Keratinocyte (primary cell): ENCODE measurements around the gene GPR62. TPM values are rescaled to one million over a fixed set of nuclear protein-coding genes. Genes with fewer than 3 reads are reported as not detected.
A peak's percentile ranks its signal among the peaks of the same experiment; 100 is the strongest.
"Not testable (repeated sequence)": the region's sequence is repeated elsewhere in the genome, so short reads cannot be mapped to it uniquely, and the experiment has no call there.

Source experiments
- DNase-seq: peaks from one replicate; pipeline ENCODE4 v3.0.0-alpha.2; 2011; ENCODE audit warnings: low read depth, missing footprints, low spot score
- FAIRE-seq: peaks from 2 replicates; lab custom pipeline; 2011; peaks lifted over from hg19 to GRCh38; lab: Jason Lieb, UNC
- H2AFZ ChIP-seq: 2 replicates; pipeline ENCODE4 v1.6.0; 2012; ENCODE audit warnings: low read length, control low read depth, inconsistent platforms; ENCODE audit not compliant: control insufficient read depth
- H3K27ac ChIP-seq: 2 replicates; pipeline ENCODE4 v1.5.1; 2011; ENCODE audit warnings: low read length; ENCODE audit not compliant: control insufficient read depth, insufficient read depth
- H3K27me3 ChIP-seq: 3 replicates; pipeline ENCODE4 v1.6.0; 2011; ENCODE audit warnings: low read length; ENCODE audit not compliant: control insufficient read depth, insufficient read depth; ENCODE audit errors: extremely low read depth
- H3K36me3 ChIP-seq, 2 experiments: 2 replicates in 1 of 2; 3 replicates in 1 of 2; pipeline ENCODE4 v1.5.1; 2011; ENCODE audit warnings: low read length in 2 of 2, mild to moderate bottlenecking in 1 of 2; ENCODE audit not compliant: control insufficient read depth in 2 of 2, insufficient read depth in 2 of 2; ENCODE audit errors: extremely low read depth in 1 of 2
- H3K4me1 ChIP-seq: 3 replicates; pipeline ENCODE4 v1.5.1; 2011; ENCODE audit warnings: low read length; ENCODE audit not compliant: control insufficient read depth, insufficient read depth; ENCODE audit errors: extremely low read depth
- H3K4me2 ChIP-seq: 3 replicates; pipeline ENCODE4 v1.6.0; 2011; ENCODE audit warnings: low read depth, low read length; ENCODE audit not compliant: control insufficient read depth, insufficient read depth; ENCODE audit errors: extremely low read depth
- H3K4me3 ChIP-seq, 3 experiments: fragments of 200-600 bp in 1 of 3; sonication (generic) in 1 of 3; 2 replicates in 2 of 3; 3 replicates in 1 of 3; pipeline ENCODE4 v1.5.1; 2011 to 2016; ENCODE audit warnings: low read length in 3 of 3, mild to moderate bottlenecking in 3 of 3, control low read depth in 2 of 3, inconsistent platforms in 1 of 3, low read depth in 1 of 3, mixed read lengths in 1 of 3, mixed run types in 1 of 3, moderate library complexity in 1 of 3; ENCODE audit not compliant: control insufficient read depth in 2 of 3, insufficient read depth in 2 of 3; ENCODE audit errors: extremely low read depth in 1 of 3
- H3K79me2 ChIP-seq: 2 replicates; pipeline ENCODE4 v1.6.0; 2012; ENCODE audit warnings: low read length; ENCODE audit not compliant: control insufficient read depth, insufficient read depth
- H3K9ac ChIP-seq: 3 replicates; pipeline ENCODE4 v1.6.0; 2011; ENCODE audit warnings: low read length; ENCODE audit not compliant: control insufficient read depth, insufficient read depth; ENCODE audit errors: extremely low read depth
- H3K9me1 ChIP-seq: 3 replicates; pipeline ENCODE4 v1.6.0; 2011; ENCODE audit warnings: low read length; ENCODE audit not compliant: control insufficient read depth, insufficient read depth; ENCODE audit errors: extremely low read depth
- H3K9me3 ChIP-seq: 2 replicates; pipeline ENCODE4 v1.5.1; 2012; ENCODE audit warnings: low read depth, low read length; ENCODE audit not compliant: control insufficient read depth
- H4K20me1 ChIP-seq: 3 replicates; pipeline ENCODE4 v1.6.0; 2011; ENCODE audit warnings: low read length; ENCODE audit not compliant: control insufficient read depth, insufficient read depth; ENCODE audit errors: extremely low read depth
- EZH2 ChIP-seq: IDR thresholded peaks from one replicate; pipeline ENCODE4 v1.6.1; 2012; ENCODE audit warnings: inconsistent platforms, mild to moderate bottlenecking, low read length, moderate library complexity
- dilution Hi-C: fragments of 300-500 bp; cut with MboI; formaldehyde crosslinking; loops from one replicate; pipeline ENCODE4 v1.7.0; 2020; ENCODE audit warnings: low sequenced_read_pairs; ENCODE audit not compliant: extremely low pct_ligation_motif_present
- polyA plus RNA-seq, 5 experiments: library from polyadenylated mRNA; depleted of rRNA in 3 of 5; stranded (reverse) in 3 of 5; stranded (forward) in 1 of 5; unstranded in 1 of 5; fragments of >200 nt; gene quantifications; 1 replicate in 1 of 5; 2 replicates in 3 of 5; 3 replicates in 1 of 5; pipeline versions ENCODE4 v1.2.1 to v1.2.3, GENCODE V29; 2011 to 2012; ENCODE audit warnings: missing spikeins in 2 of 5, low read depth in 1 of 5, low replicate concordance in 1 of 5
- TF ChIP-seq, protein P1 (sequence below), 3 experiments: IDR thresholded peaks in 1 of 3; conservative IDR thresholded peaks in 1 of 3; optimal IDR thresholded peaks in 1 of 3; 2 replicates in 2 of 3; 3 replicates in 1 of 3; pipeline versions ENCODE3 to v1.5.1; 2011; ENCODE audit warnings: low read length in 3 of 3, mild to moderate bottlenecking in 3 of 3, moderate library complexity in 2 of 3, control low read depth in 1 of 3, inconsistent platforms in 1 of 3; ENCODE audit not compliant: insufficient read depth in 2 of 3; ENCODE audit errors: extremely low read depth in 1 of 3

GPR62 gene
- polyA plus RNA-seq, 1 donor (not counting 4 experiments of a cell fraction or from before 2014, with no cell fraction given), result not detected

DNA sequence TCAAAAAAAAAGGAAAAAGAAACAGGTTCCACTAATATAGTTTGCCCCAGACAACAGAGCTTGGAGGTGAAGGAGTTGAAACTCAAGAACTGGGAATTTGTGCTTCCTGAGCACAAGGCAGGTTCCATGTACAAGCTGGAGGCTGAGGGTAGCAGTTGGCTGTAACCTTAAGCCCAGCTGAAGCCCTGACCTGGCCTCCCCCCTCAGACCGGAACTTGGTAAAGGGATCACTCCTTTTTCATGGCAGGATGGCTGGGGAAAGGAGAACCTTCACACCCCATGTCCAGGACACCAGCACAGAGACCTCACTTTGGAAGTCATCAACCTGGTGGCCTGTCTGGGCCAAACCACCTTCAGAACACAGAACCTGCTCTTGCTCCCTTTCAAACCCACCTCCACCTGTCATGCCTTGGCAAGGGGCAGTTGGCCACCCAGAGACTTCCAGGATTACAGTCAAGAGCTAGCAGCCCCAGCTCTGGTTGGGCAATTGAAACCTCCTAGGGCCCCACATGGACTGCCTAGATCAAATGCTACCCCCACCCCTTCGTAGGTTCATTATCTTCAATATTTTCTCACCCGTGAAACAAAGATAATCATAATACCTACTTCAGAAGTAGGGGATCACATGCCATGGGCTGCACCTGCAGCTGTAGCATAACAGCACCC lies 37.0 kb downstream of the GPR62 start:
- Histone ChIP-seq H3K27ac (no peak overlapping the region), H3K27me3 (no peaks in the 10 kb centered on the region), H3K79me2 (peaks cover 32% of the 10 kb centered on the region), H3K4me2 (peak overlapping the region; percentile 16), H3K9me3 (no peaks in the 10 kb centered on the region), H3K4me3 (no peak overlapping the region), H3K9me1 (peaks cover 3% of the 10 kb centered on the region), H3K9ac (no peak overlapping the region), H4K20me1 (peaks cover 9% of the 10 kb centered on the region), H2AFZ (no peak overlapping the region), H3K4me1 (peaks cover 18% of the 10 kb centered on the region), H3K36me3 (peaks cover 23 to 39% of the 10 kb centered on the region in 2 experiments)
- TF ChIP-seq EZH2, result no peak
- TF ChIP-seq, protein P1, sequence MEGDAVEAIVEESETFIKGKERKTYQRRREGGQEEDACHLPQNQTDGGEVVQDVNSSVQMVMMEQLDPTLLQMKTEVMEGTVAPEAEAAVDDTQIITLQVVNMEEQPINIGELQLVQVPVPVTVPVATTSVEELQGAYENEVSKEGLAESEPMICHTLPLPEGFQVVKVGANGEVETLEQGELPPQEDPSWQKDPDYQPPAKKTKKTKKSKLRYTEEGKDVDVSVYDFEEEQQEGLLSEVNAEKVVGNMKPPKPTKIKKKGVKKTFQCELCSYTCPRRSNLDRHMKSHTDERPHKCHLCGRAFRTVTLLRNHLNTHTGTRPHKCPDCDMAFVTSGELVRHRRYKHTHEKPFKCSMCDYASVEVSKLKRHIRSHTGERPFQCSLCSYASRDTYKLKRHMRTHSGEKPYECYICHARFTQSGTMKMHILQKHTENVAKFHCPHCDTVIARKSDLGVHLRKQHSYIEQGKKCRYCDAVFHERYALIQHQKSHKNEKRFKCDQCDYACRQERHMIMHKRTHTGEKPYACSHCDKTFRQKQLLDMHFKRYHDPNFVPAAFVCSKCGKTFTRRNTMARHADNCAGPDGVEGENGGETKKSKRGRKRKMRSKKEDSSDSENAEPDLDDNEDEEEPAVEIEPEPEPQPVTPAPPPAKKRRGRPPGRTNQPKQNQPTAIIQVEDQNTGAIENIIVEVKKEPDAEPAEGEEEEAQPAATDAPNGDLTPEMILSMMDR (optimal IDR thresholded peaks at IDR 0.05 in 1 of 3, IDR thresholded peaks at IDR 0.05 in 1 of 3, conservative IDR thresholded peaks at IDR 0.05 in 1 of 3; ENCODE audit: extremely low read depth in 1 of 3, insufficient read depth in 2 of 3, low read length in 3 of 3), result no peak
- FAIRE-seq (no peak), DNase-seq (no peak)
- dilution Hi-C loops, result no loop called here

DNA sequence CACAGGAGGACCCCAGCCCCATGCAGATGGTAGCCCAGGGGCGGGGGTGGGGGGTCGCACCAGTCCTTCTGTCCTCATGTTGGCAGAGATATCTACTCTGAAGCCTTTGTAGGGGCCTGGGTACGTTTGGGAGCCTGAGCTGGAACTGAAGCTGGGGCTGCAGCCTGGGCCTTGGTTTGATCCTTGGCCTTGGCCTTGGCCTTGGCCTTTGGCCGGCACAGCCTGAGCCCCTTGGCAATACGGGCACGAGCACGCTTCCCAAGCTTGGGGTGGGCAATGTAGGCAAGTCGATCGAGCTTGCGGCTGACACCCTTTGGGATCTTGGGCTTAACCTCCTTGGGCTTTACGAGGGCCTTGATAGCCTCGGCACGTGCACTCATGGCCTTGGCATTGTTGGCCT lies 38.5 kb downstream of the GPR62 start:
- H2AFZ ChIP-seq, H3K27ac ChIP-seq, H3K9ac ChIP-seq, H3K4me3 ChIP-seq, FAIRE-seq, H4K20me1 ChIP-seq, H3K9me3 ChIP-seq, H3K9me1 ChIP-seq, dilution Hi-C loops, DNase-seq, H3K27me3 ChIP-seq: not testable (repeated sequence)
- H3K79me2 ChIP-seq, result peaks cover 32% of the 10 kb centered on the region
- peak overlapping the region; percentile 99 for H3K4me2 ChIP-seq
- H3K36me3 ChIP-seq, result peaks cover 23 to 39% of the 10 kb centered on the region in 2 experiments
- peaks cover 25% of the 10 kb centered on the region for H3K4me1 ChIP-seq

DNA sequence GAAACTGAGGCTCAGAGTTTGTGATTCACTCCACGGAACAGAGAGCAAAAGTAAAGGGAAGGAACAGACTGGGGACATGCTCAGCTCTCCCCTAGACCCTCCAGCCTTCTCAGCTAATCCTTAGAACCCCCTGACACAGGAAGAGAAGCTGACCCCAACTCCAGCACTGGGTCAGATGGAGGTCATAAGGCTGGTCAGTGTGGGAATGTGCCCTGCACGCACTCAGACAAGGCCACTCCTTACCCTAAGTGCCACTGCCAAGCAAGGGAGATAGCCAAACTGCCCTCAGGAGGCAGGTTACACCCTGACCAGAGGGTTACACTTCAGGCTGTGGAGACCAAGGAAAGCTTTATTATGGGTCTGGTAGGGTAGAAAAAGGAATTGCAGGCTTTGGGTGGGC lies 39.3 kb downstream of the GPR62 start:
- no peak for FAIRE-seq
- peak overlapping the region; percentile 99 for H3K4me2 ChIP-seq
- dilution Hi-C loops, result no loop called here

More for the DNA sequence above, 39.3 kb downstream of the GPR62 start:
- H3K9ac ChIP-seq, result peak overlapping the region; percentile 100
- peaks cover 25% of the 10 kb centered on the region for H3K4me1 ChIP-seq
- peaks cover 32% of the 10 kb centered on the region for H3K79me2 ChIP-seq
- peak overlapping the region; percentile 79 to 100 (median 99) for H3K4me3 ChIP-seq
- DNase-seq, result no peak
- peaks cover 3% of the 10 kb centered on the region for H3K9me1 ChIP-seq
- peak overlapping the region; percentile 90 for H3K27ac ChIP-seq
- H4K20me1 ChIP-seq, result peaks cover 9% of the 10 kb centered on the region
- H3K9me3 ChIP-seq, result no peaks in the 10 kb centered on the region
- H3K36me3 ChIP-seq, result peaks cover 23 to 35% of the 10 kb centered on the region in 2 experiments
- H2AFZ ChIP-seq, result no peak overlapping the region
- no peak for TF ChIP-seq EZH2
- TF ChIP-seq, protein P1 (optimal IDR thresholded peaks at IDR 0.05 in 1 of 3, IDR thresholded peaks at IDR 0.05 in 1 of 3, conservative IDR thresholded peaks at IDR 0.05 in 1 of 3; ENCODE audit: extremely low read depth in 1 of 3, insufficient read depth in 2 of 3, low read length in 3 of 3), result no peak
- no peaks in the 10 kb centered on the region for H3K27me3 ChIP-seq
